Gastrocnemius medialis (tissue), 4 donors: ENCODE data around the gene POP5. TPM values are rescaled to one million over a fixed set of nuclear protein-coding genes. Genes with fewer than 3 reads are reported as not detected.
A peak's percentile ranks its signal among the peaks of the same experiment; 100 is the strongest.
"Not testable (repeated sequence)": the region's sequence is repeated elsewhere in the genome, so short reads cannot be mapped to it uniquely, and the experiment has no call there.

Source experiments
- ATAC-seq, 2 donors: fragments of 150-250 bp; one replicate each; pipeline ENCODE4 v1.9.1; 2016
- DNase-seq, 2 donors: peaks; one replicate each; pipeline ENCODE4 v3.0.0-alpha.2; 2019
- H3K27ac ChIP-seq, 4 donors: fragments of 200-600 bp; sonication (generic); 1 replicate in 1 of 4; 2 replicates in 3 of 4; pipeline ENCODE4 v1.5.1; 2016 to 2018; ENCODE audit warnings: mild to moderate bottlenecking in 2 of 4, moderate library complexity in 1 of 4
- H3K27me3 ChIP-seq, 3 donors: fragments of 200-600 bp; sonication (generic) in 2 of 3; 1 replicate in 1 of 3; 2 replicates in 2 of 3; pipeline versions ENCODE4 v1.5.1 to v1.6.0; 2016 to 2019; ENCODE audit warnings: mild to moderate bottlenecking in 1 of 3, moderate library complexity in 1 of 3
- H3K36me3 ChIP-seq, 2 donors: fragments of 200-600 bp; sonication (generic) in 1 of 2; one replicate each; pipeline ENCODE4 v1.5.1; 2017 to 2018
- H3K4me1 ChIP-seq, 2 donors: fragments of 200-600 bp; sonication (generic) in 1 of 2; one replicate each; pipeline ENCODE4 v1.5.1; 2016 to 2017; ENCODE audit warnings: mild to moderate bottlenecking in 2 of 2
- H3K4me3 ChIP-seq, 4 donors: fragments of 200-600 bp; sonication (generic) in 3 of 4; 1 replicate in 1 of 4; 2 replicates in 3 of 4; pipeline ENCODE4 v1.5.1; 2016 to 2019; ENCODE audit warnings: mild to moderate bottlenecking in 2 of 4
- H3K9me3 ChIP-seq, 3 donors: fragments of 200-600 bp; sonication (generic) in 2 of 3; 1 replicate in 1 of 3; 2 replicates in 2 of 3; pipeline ENCODE4 v1.5.1; 2016 to 2019
- POLR2A ChIP-seq, 2 donors: fragments of 450-650 bp; IDR thresholded peaks; one replicate each; pipeline ENCODE4 v1.6.1; 2017; ENCODE audit warnings: antibody characterized with exemption in 2 of 2, mild to moderate bottlenecking in 2 of 2, moderate library complexity in 2 of 2
- in situ Hi-C, 4 donors: fragments of 200-750 bp; cut with MboI; loops; one replicate each; pipeline versions ENCODE4 v1.15.0 to v1.8.0; 2017; ENCODE audit warnings: low sequenced_read_pairs in 4 of 4
- intact Hi-C: fragments of 100-400 bp; cut with DNase I; formaldehyde crosslinking; loops from one replicate; pipeline ENCODE4 v1.15.1; 2023; ENCODE audit warnings: low total_unique reads
- total RNA-seq, 4 donors: library from RNA; depleted of rRNA; stranded (reverse); fragments of >200 nt; gene quantifications; one replicate each; pipeline versions ENCODE4 v1.1.0 to v1.2.3, GENCODE V29; 2016
- TF ChIP-seq, protein P1 (sequence below), 5 experiments: fragments of 450-650 bp in 3 of 5; fragments of 200-600 bp in 2 of 5; sonication (generic) in 2 of 5; IDR thresholded peaks in 4 of 5; conservative IDR thresholded peaks in 1 of 5; 1 replicate in 4 of 5; 2 replicates in 1 of 5; pipeline ENCODE4 v1.5.1; 2016 to 2019; ENCODE audit warnings: antibody characterized with exemption in 5 of 5, mild to moderate bottlenecking in 3 of 5, moderate library complexity in 3 of 5

Gene POP5
- total RNA-seq, 4 donors from 2014 or later, result 12.2 to 23.3 (median 15.2) TPM

- in situ Hi-C loops, result no loop called here
Measured at GRCh38 chr12:120610560-120610959, 29.4 kb upstream of the POP5 start.

GRCh38 chr12:120602416-120602815 is 21.2 kb upstream of the POP5 start:
- DNase-seq, ATAC-seq, H3K27me3 ChIP-seq, H3K27ac ChIP-seq, H3K4me1 ChIP-seq, intact Hi-C loops, H3K9me3 ChIP-seq, in situ Hi-C loops, H3K36me3 ChIP-seq, H3K4me3 ChIP-seq: not testable (repeated sequence)

More at GRCh38 chr12:120610560-120610959, 29.4 kb upstream of the POP5 start:
- no peak for TF ChIP-seq POLR2A (IDR thresholded peaks at IDR 0.05)
- TF ChIP-seq, protein P1, sequence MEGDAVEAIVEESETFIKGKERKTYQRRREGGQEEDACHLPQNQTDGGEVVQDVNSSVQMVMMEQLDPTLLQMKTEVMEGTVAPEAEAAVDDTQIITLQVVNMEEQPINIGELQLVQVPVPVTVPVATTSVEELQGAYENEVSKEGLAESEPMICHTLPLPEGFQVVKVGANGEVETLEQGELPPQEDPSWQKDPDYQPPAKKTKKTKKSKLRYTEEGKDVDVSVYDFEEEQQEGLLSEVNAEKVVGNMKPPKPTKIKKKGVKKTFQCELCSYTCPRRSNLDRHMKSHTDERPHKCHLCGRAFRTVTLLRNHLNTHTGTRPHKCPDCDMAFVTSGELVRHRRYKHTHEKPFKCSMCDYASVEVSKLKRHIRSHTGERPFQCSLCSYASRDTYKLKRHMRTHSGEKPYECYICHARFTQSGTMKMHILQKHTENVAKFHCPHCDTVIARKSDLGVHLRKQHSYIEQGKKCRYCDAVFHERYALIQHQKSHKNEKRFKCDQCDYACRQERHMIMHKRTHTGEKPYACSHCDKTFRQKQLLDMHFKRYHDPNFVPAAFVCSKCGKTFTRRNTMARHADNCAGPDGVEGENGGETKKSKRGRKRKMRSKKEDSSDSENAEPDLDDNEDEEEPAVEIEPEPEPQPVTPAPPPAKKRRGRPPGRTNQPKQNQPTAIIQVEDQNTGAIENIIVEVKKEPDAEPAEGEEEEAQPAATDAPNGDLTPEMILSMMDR (IDR thresholded peaks at IDR 0.05 in 4 of 5, conservative IDR thresholded peaks at IDR 0.05 in 1 of 5), result no peak
- no peaks in the 10 kb centered on the region for H3K27me3 ChIP-seq
- no peak overlapping the region for H3K4me3 ChIP-seq
- ATAC-seq (no peak), DNase-seq (no peak)
- H3K27ac ChIP-seq, result no peak overlapping the region
- H3K36me3 ChIP-seq, result no peaks in the 10 kb centered on the region
- intact Hi-C loops, result no loop called here
- no peaks in the 10 kb centered on the region for H3K4me1 ChIP-seq
- H3K9me3 ChIP-seq, result no peaks in the 10 kb centered on the region

- Histone ChIP-seq H3K36me3 (no peaks in the 10 kb centered on the region), H3K27ac (no peak overlapping the region), H3K4me1 (peaks cover 0 to 5% of the 10 kb centered on the region in 2 donors), H3K9me3 (no peaks in the 10 kb centered on the region), H3K27me3 (no peaks in the 10 kb centered on the region), H3K4me3 (no peak overlapping the region)
- TF ChIP-seq, protein P1 (IDR thresholded peaks at IDR 0.05 in 4 of 5, conservative IDR thresholded peaks at IDR 0.05 in 1 of 5), result no peak
- TF ChIP-seq POLR2A (IDR thresholded peaks at IDR 0.05), result no peak
- no peak for ATAC-seq
- in situ Hi-C loops, result no loop called here
- no peak for DNase-seq
- intact Hi-C loops, result no loop called here
Measured at GRCh38 chr12:120599672-120600552, 18.7 kb upstream of the POP5 start.

DNA sequence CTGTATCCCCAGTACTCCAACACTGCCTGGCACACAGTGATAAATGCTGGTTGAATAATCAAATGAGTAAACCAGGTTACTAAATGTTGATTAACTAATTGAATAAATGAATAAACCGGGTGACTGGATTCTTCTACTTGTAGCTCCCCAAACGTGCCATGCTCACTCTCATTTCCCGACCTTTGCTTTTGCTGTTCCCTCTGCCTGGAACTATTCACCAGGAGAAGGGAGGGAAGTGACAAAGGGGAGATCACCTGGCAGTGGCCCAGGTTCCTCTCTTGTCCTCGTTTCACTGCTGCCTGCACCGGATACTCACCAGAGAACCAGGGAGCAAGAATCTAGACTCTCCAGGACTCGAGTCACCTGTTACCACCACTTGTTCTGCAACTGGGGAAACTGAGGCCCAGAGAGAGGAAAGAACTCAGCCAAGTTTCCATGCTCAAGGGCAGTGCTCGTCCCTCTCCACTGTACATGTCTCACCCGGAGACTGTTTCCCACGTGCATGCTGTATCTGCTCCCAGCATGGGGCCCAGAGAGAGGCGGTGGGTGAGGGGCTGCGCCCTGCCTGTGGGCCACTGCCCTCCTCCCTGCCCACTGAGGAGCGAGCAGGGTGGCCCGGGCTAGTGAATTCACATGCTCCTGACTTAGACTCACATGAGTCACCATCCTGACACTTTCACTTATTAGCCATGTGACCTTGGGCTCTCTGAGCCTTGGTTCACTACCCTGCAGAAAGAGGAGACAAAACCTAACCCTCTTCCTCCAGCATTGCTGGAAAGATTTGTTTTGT is 17.7 kb upstream of the POP5 start:
- Histone ChIP-seq H3K4me1 (peaks cover 0 to 5% of the 10 kb centered on the region in 2 donors), H3K4me3 (no peak overlapping the region), H3K27me3 (no peaks in the 10 kb centered on the region), H3K27ac (no peak overlapping the region), H3K9me3 (no peaks in the 10 kb centered on the region), H3K36me3 (no peaks in the 10 kb centered on the region)
- intact Hi-C loops, result no loop called here
- in situ Hi-C loops, result no loop called here
- ATAC-seq, result peak; percentile 94 to 96
- TF ChIP-seq, protein P1 (IDR thresholded peaks at IDR 0.05 in 4 of 5, conservative IDR thresholded peaks at IDR 0.05 in 1 of 5), result no peak
- TF ChIP-seq POLR2A (IDR thresholded peaks at IDR 0.05), result no peak
- DNase-seq, result peak in 1 of 2 donors; percentile 12

GRCh38 chr12:120597861-120598260 is 16.7 kb upstream of the POP5 start:
- intact Hi-C loops, result no loop called here
- H3K36me3 ChIP-seq, result no peaks in the 10 kb centered on the region
- H3K4me1 ChIP-seq, result peaks cover 0 to 5% of the 10 kb centered on the region in 2 donors
- H3K4me3 ChIP-seq, result no peak overlapping the region
- no peaks in the 10 kb centered on the region for H3K27me3 ChIP-seq
- no peak for ATAC-seq
- no peaks in the 10 kb centered on the region for H3K9me3 ChIP-seq
- no peak for TF ChIP-seq POLR2A (IDR thresholded peaks at IDR 0.05)
- TF ChIP-seq, protein P1 (IDR thresholded peaks at IDR 0.05 in 4 of 5, conservative IDR thresholded peaks at IDR 0.05 in 1 of 5), result no peak
- H3K27ac ChIP-seq, result no peak overlapping the region
- no peak for DNase-seq
- in situ Hi-C loops, result no loop called here
